Gastrocnemius medialis (tissue), 4 donors: ENCODE data around the gene CPZ.

Experiments
- CTCF ChIP-seq, 5 experiments: fragments of 450-650 bp in 3 of 5; fragments of 200-600 bp in 2 of 5; sonication (generic) in 2 of 5; IDR thresholded peaks in 4 of 5; conservative IDR thresholded peaks in 1 of 5; 1 replicate in 4 of 5; 2 replicates in 1 of 5; pipeline ENCODE4 v1.5.1; 2016 to 2019; ENCODE audit warnings: antibody characterized with exemption in 5 of 5, mild to moderate bottlenecking in 3 of 5, moderate library complexity in 3 of 5
- POLR2A ChIP-seq, 2 donors: fragments of 450-650 bp; IDR thresholded peaks; one replicate each; pipeline ENCODE4 v1.6.1; 2017; ENCODE audit warnings: antibody characterized with exemption in 2 of 2, mild to moderate bottlenecking in 2 of 2, moderate library complexity in 2 of 2

- TF ChIP-seq CTCF (IDR thresholded peaks at IDR 0.05 in 4 of 5, conservative IDR thresholded peaks at IDR 0.05 in 1 of 5) (no peak), POLR2A (IDR thresholded peaks at IDR 0.05) (no peak)
Measured at GRCh38 chr4:8601556-8601955, 9.0 kb downstream of the CPZ start.
